IMR-90 (cell line): Measurements from ENCODE around the gene PLCB3. TPM values are rescaled to one million over a fixed set of nuclear protein-coding genes. Genes with fewer than 3 reads are reported as not detected.

Source experiments
- ATAC-seq: fragments of 200-7000 bp; cut with Tn5 transposase; 2 replicates; pipeline ENCODE4 v1.9.1; 2020; ENCODE audit warnings: low read depth, mild to moderate bottlenecking, moderate library complexity
- BruUV-seq: library from RNA; stranded (reverse); fragments of 400-500 nt; replicated peaks from 2 replicates; lab custom pipeline; 2021; lab: Mats Ljungman, UMichigan
- CTCF ChIA-PET: fragments of 300-600 bp; formaldehyde crosslinking; extraction: SDS; loops from one replicate; lab custom pipeline; 2021; ENCODE audit warnings: antibody characterized with exemption; lab: Yijun Ruan, JAX
- POLR2A ChIA-PET: fragments of 300-600 bp; sonication (Branson Sonifier 250); formaldehyde crosslinking; loops from one replicate; lab custom pipeline; 2022; ENCODE audit warnings: antibody characterized with exemption; ENCODE audit not compliant: unreplicated experiment; lab: Charles Lee
- DNase-seq: peaks from one replicate; pipeline ENCODE4 v3.0.0; 2013
- H2AFZ ChIP-seq: replicated peaks from 2 replicates; pipeline ENCODE3; 2013; ENCODE audit warnings: low read length, mild to moderate bottlenecking; ENCODE audit not compliant: poor library complexity
- H2AK5ac ChIP-seq: 2 replicates; pipeline ENCODE4 v1.6.1; 2013; ENCODE audit warnings: low read depth, low read length, inconsistent platforms
- H2AK9ac ChIP-seq: replicated peaks from 2 replicates; pipeline ENCODE3; 2013; ENCODE audit warnings: mild to moderate bottlenecking, low read depth, low read length, moderate library complexity; ENCODE audit not compliant: poor library complexity
- H2BK120ac ChIP-seq: 2 replicates; pipeline ENCODE4 v1.6.1; 2013; ENCODE audit warnings: low read depth, low read length, inconsistent platforms
- H2BK15ac ChIP-seq: 3 replicates; pipeline ENCODE4 v1.6.1; 2013; ENCODE audit warnings: low read depth, low read length, inconsistent platforms
- H2BK20ac ChIP-seq: 2 replicates; pipeline ENCODE4 v1.6.1; 2013; ENCODE audit warnings: low read depth, mild to moderate bottlenecking, inconsistent platforms, low read length, moderate library complexity
- H2BK5ac ChIP-seq: 2 replicates; pipeline ENCODE4 v1.6.1; 2013; ENCODE audit warnings: mild to moderate bottlenecking, low read depth, low read length, inconsistent platforms; ENCODE audit not compliant: poor library complexity, severe bottlenecking
- H3K14ac ChIP-seq: replicated peaks from 2 replicates; pipeline ENCODE4 v1.6.1; 2013; ENCODE audit warnings: low read depth, low read length, inconsistent platforms
- H3K18ac ChIP-seq: 2 replicates; pipeline ENCODE4 v1.6.1; 2013; ENCODE audit warnings: low read depth, low read length, control low read depth
- H3K23ac ChIP-seq: 2 replicates; pipeline ENCODE4 v1.6.1; 2013; ENCODE audit warnings: low read depth, low read length, inconsistent platforms
- H3K27ac ChIP-seq: 2 replicates; pipeline ENCODE4 v1.5.1; 2013; ENCODE audit warnings: mild to moderate bottlenecking, control low read depth, low read length; ENCODE audit not compliant: insufficient read depth
- H3K27me3 ChIP-seq: 2 replicates; pipeline ENCODE4 v1.6.1; 2013; ENCODE audit warnings: low read length; ENCODE audit not compliant: control insufficient read depth, insufficient read depth
- H3K36me3 ChIP-seq: 2 replicates; pipeline ENCODE4 v1.6.1; 2013; ENCODE audit warnings: low read length, mixed read lengths; ENCODE audit not compliant: control insufficient read depth, insufficient read depth
- H3K4ac ChIP-seq: 2 replicates; pipeline ENCODE4 v1.6.1; 2013; ENCODE audit warnings: low read depth, low read length, inconsistent platforms
- H3K4me1 ChIP-seq: 2 replicates; pipeline ENCODE4 v1.6.1; 2013; ENCODE audit warnings: low read length, mixed read lengths; ENCODE audit not compliant: control insufficient read depth, insufficient read depth
- H3K4me2 ChIP-seq: 2 replicates; pipeline ENCODE4 v1.6.1; 2013; ENCODE audit warnings: low read depth, mild to moderate bottlenecking, control low read depth, low read length, moderate library complexity
- H3K4me3 ChIP-seq: 2 replicates; pipeline ENCODE4 v1.5.1; 2013; ENCODE audit warnings: low read depth, mild to moderate bottlenecking, control low read depth, low read length, moderate library complexity; ENCODE audit not compliant: insufficient read depth
- H3K56ac ChIP-seq: 2 replicates; pipeline ENCODE4 v1.6.1; 2013; ENCODE audit warnings: low read length, inconsistent platforms; ENCODE audit not compliant: insufficient read depth; ENCODE audit errors: extremely low read depth
- H3K79me1 ChIP-seq, 2 experiments: 2 replicates each; pipeline ENCODE4 v1.6.1; 2013; ENCODE audit warnings: low read length in 2 of 2, inconsistent platforms in 1 of 2, low read depth in 1 of 2
- H3K9ac ChIP-seq: 2 replicates; pipeline ENCODE4 v1.6.1; 2013; ENCODE audit warnings: low read depth, low read length, control low read depth
- H3K9me1 ChIP-seq: 2 replicates; pipeline ENCODE4 v1.6.1; 2013; ENCODE audit warnings: low read length, inconsistent platforms; ENCODE audit not compliant: insufficient read depth
- H3K9me3 ChIP-seq: 2 replicates; pipeline ENCODE4 v1.6.1; 2013; ENCODE audit warnings: low read length; ENCODE audit not compliant: control insufficient read depth, insufficient read depth
- H4K20me1 ChIP-seq: 2 replicates; pipeline ENCODE4 v1.6.1; 2013; ENCODE audit warnings: low read length, inconsistent platforms; ENCODE audit not compliant: insufficient read depth
- H4K5ac ChIP-seq: 2 replicates; pipeline ENCODE4 v1.6.1; 2013; ENCODE audit warnings: mild to moderate bottlenecking, low read depth, low read length, control low read depth
- H4K8ac ChIP-seq, 2 experiments: 2 replicates each; pipeline ENCODE4 v1.6.1; 2013; ENCODE audit warnings: low read depth in 2 of 2, low read length in 2 of 2, control low read depth in 1 of 2, inconsistent platforms in 1 of 2
- H4K91ac ChIP-seq: 2 replicates; pipeline ENCODE4 v1.6.1; 2013; ENCODE audit warnings: low read depth, low read length, inconsistent platforms; ENCODE audit not compliant: insufficient read depth
- BHLHE40 ChIP-seq: fragments of 150-350 bp; IDR thresholded peaks from 2 replicates; pipeline ENCODE4 v1.6.1; 2016; ENCODE audit warnings: mild to moderate bottlenecking, low read depth, low read length
- CEBPB ChIP-seq: IDR thresholded peaks from 2 replicates; pipeline ENCODE4 v1.6.1; 2012; ENCODE audit warnings: low read depth, low read length, improper control_type of control experiment
- CHD1 ChIP-seq: IDR thresholded peaks from 2 replicates; pipeline ENCODE4 v1.6.1; 2012; ENCODE audit warnings: low read depth, low read length, improper control_type of control experiment
- FOS ChIP-seq: fragments of 150-350 bp; IDR thresholded peaks from 2 replicates; pipeline ENCODE4 v1.6.1; 2016; ENCODE audit warnings: low read depth, low read length
- MAFK ChIP-seq: IDR thresholded peaks from 2 replicates; pipeline ENCODE4 v1.6.1; 2012; ENCODE audit warnings: low read depth, low read length, improper control_type of control experiment
- MAZ ChIP-seq: IDR thresholded peaks from 2 replicates; pipeline ENCODE4 v1.6.1; 2012; ENCODE audit warnings: low read depth, mild to moderate bottlenecking, low read length, improper control_type of control experiment, moderate library complexity, borderline replicate concordance
- MXI1 ChIP-seq: IDR thresholded peaks from 2 replicates; pipeline ENCODE4 v1.6.1; 2012; ENCODE audit warnings: low read depth, mild to moderate bottlenecking, low read length, moderate library complexity, borderline replicate concordance
- NFE2L2 ChIP-seq: fragments of 150-350 bp; IDR thresholded peaks from 2 replicates; pipeline ENCODE4 v1.6.1; 2016; ENCODE audit warnings: low read depth, mild to moderate bottlenecking, low read length
- POLR2A ChIP-seq: IDR thresholded peaks from 2 replicates; pipeline ENCODE4 v1.6.1; 2012; ENCODE audit warnings: mild to moderate bottlenecking, low read depth, low read length
- RAD21 ChIP-seq: IDR thresholded peaks from 2 replicates; pipeline ENCODE4 v1.6.1; 2012; ENCODE audit warnings: low read length, improper control_type of control experiment
- RCOR1 ChIP-seq: IDR thresholded peaks from 2 replicates; pipeline ENCODE4 v1.6.1; 2012; ENCODE audit warnings: mild to moderate bottlenecking, low read length, improper control_type of control experiment; ENCODE audit not compliant: insufficient replicate concordance
- SMC3 ChIP-seq: fragments of 150-350 bp; IDR thresholded peaks from 2 replicates; pipeline ENCODE4 v1.6.1; 2016; ENCODE audit warnings: low read depth, mild to moderate bottlenecking, antibody characterized with exemption, low read length, moderate library complexity
- USF2 ChIP-seq: fragments of 150-350 bp; IDR thresholded peaks from 2 replicates; pipeline ENCODE4 v1.6.1; 2017; ENCODE audit warnings: mild to moderate bottlenecking, antibody characterized with exemption, low read length, low read depth
- WGBS, 2 experiments: methylation state at CpG; one replicate each; pipeline versions ENCODE4 v1.1.5 to v1.1.7; 2013; ENCODE audit warnings: missing lambda C conversion rate in 2 of 2; ENCODE audit not compliant: insufficient read length in 1 of 2; ENCODE audit errors: extremely low coverage in 2 of 2; 5-methylcytosine and 5-hydroxymethylcytosine counted together
- dilution Hi-C: fragments of 300-500 bp; cut with HindIII; formaldehyde crosslinking; loops from one replicate; pipeline ENCODE4 v1.14.3; 2018; ENCODE audit warnings: low sequenced_read_pairs; ENCODE audit not compliant: unreplicated experiment
- in situ Hi-C: fragments of 300-500 bp; cut with MboI; formaldehyde crosslinking; loops from 3 replicates; pipeline ENCODE4 v1.14.3; 2019; ENCODE audit warnings: low sequenced_read_pairs, inconsistent platforms, mixed read lengths
- intact Hi-C: fragments of 100-400 bp; cut with micrococcal nuclease; formaldehyde crosslinking; loops from 2 replicates; pipeline ENCODE4 v1.10.0; 2022
- polyA plus RNA-seq, 3 experiments: library from polyadenylated mRNA; depleted of rRNA; stranded (reverse); fragments of >200 nt; gene quantifications; 2 replicates each; pipeline ENCODE4 v1.2.3, GENCODE V29; 2012; ENCODE audit warnings: low replicate concordance in 1 of 3
- total RNA-seq: library from RNA; depleted of rRNA; stranded (reverse); fragments of >200 nt; gene quantifications from 2 replicates; pipeline ENCODE4 v1.2.3, GENCODE V29; 2012
- TF ChIP-seq, protein P1 (sequence below): conservative IDR thresholded peaks from 2 replicates; pipeline ENCODE4 v1.5.1; 2012; ENCODE audit warnings: mild to moderate bottlenecking, low read depth, low read length, improper control_type of control experiment
- TF ChIP-seq, protein P2 (sequence below): fragments of 150-350 bp; IDR thresholded peaks from 2 replicates; pipeline ENCODE4 v1.6.1; 2016; ENCODE audit warnings: low read depth, mild to moderate bottlenecking, low read length, moderate library complexity, borderline replicate concordance

PLCB3 gene
- total and polyA plus RNA-seq, 2 of the 4 experiments (the other 2 are of a cell fraction) = 23.9 to 24.9 TPM

DNA sequence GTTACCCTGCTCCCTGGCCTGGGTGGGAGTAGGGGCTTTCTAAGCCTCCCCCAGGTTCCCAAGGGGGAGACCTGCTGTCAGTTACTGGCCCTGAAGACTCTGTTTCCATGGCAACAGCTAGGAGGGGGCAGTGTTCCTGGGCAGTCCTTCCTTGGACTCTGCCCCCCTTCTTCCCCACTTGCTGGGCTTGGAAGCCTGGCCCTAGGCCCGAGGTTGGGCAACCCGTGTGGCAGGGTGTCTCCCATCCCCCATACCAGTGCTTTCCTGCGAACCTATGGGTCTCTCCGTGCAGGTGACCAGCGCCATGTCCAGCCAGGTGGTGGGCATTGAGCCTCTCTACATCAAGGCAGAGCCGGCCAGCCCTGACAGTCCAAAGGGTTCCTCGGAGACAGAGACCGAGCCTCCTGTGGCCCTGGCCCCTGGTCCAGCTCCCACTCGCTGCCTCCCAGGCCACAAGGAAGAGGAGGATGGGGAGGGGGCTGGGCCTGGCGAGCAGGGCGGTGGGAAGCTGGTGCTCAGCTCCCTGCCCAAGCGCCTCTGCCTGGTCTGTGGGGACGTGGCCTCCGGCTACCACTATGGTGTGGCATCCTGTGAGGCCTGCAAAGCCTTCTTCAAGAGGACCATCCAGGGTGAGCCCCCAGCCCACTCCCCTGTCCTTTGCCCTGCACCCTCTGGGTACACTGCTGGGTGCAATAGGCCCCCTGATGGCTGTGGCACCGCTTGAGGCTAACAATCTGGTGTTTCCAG lies 55.7 kb downstream of the PLCB3 start:
- H4K91ac ChIP-seq = no peak overlapping the region
- H2BK120ac ChIP-seq = no peak overlapping the region
- intact Hi-C loops (loop anchor here (1.0 to 10.0 kb wide), 2 partner anchors 48 to 302 kb away; no protein-coding TSS in a partner anchor), in situ Hi-C loops (no loop called here), dilution Hi-C loops (no loop called here)
- no peak overlapping the region for H3K27ac ChIP-seq
- no peak overlapping the region for H2BK20ac ChIP-seq
- H3K4me2 ChIP-seq = peak overlapping the region; percentile 90; the same call in 1 of the 2 replicates
- peaks cover 19 to 30% of the 10 kb centered on the region in 2 experiments for H3K79me1 ChIP-seq
- peak overlapping the region; percentile 83 for H2AK9ac ChIP-seq
- peaks cover 7% of the 10 kb centered on the region for H4K20me1 ChIP-seq
- no peak overlapping the region for H3K56ac ChIP-seq
- no peak overlapping the region for H3K4me3 ChIP-seq
- CTCF ChIA-PET = no interaction called here
- POLR2A ChIA-PET = interaction anchor here (0.6 kb wide), 1 partner anchor 40 kb away, joined by 5 read pairs; no protein-coding TSS in a partner anchor
- peak overlapping the region; percentile 20; the same call in 1 of the 2 replicates for H3K23ac ChIP-seq
- H4K8ac ChIP-seq = no peak overlapping the region; a peak in 2 of 4 replicates
- ATAC-seq (no peak), DNase-seq (no peak)
- BruUV-seq = no TSS peak
- no peak overlapping the region for H2BK15ac ChIP-seq
- H3K14ac ChIP-seq = no peak overlapping the region
- H2AK5ac ChIP-seq = no peak overlapping the region
- H3K4ac ChIP-seq = no peak overlapping the region
- H3K9me1 ChIP-seq = no peaks in the 10 kb centered on the region
- no peak overlapping the region for H2BK5ac ChIP-seq
- no peak overlapping the region for H2AFZ ChIP-seq
- H4K5ac ChIP-seq = no peak overlapping the region
- H3K4me1 ChIP-seq = peaks cover 9% of the 10 kb centered on the region; the same call in 1 of the 2 replicates
- no peaks in the 10 kb centered on the region for H3K9me3 ChIP-seq
- no peak overlapping the region for H3K18ac ChIP-seq
- H3K9ac ChIP-seq = no peak overlapping the region
- no peaks in the 10 kb centered on the region for H3K36me3 ChIP-seq
- H3K27me3 ChIP-seq = no peaks in the 10 kb centered on the region
- WGBS, 2 experiments = 13% methylated on average over 3 of the region's 15 CpGs; no CpG with 5 or more reads in 1 of the 2 experiments
- no peak for TF ChIP-seq MAFK
- TF ChIP-seq, protein P1, sequence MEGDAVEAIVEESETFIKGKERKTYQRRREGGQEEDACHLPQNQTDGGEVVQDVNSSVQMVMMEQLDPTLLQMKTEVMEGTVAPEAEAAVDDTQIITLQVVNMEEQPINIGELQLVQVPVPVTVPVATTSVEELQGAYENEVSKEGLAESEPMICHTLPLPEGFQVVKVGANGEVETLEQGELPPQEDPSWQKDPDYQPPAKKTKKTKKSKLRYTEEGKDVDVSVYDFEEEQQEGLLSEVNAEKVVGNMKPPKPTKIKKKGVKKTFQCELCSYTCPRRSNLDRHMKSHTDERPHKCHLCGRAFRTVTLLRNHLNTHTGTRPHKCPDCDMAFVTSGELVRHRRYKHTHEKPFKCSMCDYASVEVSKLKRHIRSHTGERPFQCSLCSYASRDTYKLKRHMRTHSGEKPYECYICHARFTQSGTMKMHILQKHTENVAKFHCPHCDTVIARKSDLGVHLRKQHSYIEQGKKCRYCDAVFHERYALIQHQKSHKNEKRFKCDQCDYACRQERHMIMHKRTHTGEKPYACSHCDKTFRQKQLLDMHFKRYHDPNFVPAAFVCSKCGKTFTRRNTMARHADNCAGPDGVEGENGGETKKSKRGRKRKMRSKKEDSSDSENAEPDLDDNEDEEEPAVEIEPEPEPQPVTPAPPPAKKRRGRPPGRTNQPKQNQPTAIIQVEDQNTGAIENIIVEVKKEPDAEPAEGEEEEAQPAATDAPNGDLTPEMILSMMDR = no peak
- no peak for TF ChIP-seq USF2
- no peak for TF ChIP-seq CHD1
- no peak for TF ChIP-seq MAZ
- no peak for TF ChIP-seq SMC3
- TF ChIP-seq CEBPB = no peak; the same call in 1 of the 2 replicates
- TF ChIP-seq FOS = no peak
- TF ChIP-seq RCOR1 = no peak
- TF ChIP-seq NFE2L2 = no peak
- no peak for TF ChIP-seq POLR2A
- TF ChIP-seq BHLHE40 = no peak
- TF ChIP-seq RAD21 = no peak
- no peak for TF ChIP-seq MXI1
- TF ChIP-seq, protein P2, sequence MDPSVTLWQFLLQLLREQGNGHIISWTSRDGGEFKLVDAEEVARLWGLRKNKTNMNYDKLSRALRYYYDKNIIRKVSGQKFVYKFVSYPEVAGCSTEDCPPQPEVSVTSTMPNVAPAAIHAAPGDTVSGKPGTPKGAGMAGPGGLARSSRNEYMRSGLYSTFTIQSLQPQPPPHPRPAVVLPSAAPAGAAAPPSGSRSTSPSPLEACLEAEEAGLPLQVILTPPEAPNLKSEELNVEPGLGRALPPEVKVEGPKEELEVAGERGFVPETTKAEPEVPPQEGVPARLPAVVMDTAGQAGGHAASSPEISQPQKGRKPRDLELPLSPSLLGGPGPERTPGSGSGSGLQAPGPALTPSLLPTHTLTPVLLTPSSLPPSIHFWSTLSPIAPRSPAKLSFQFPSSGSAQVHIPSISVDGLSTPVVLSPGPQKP = no peak
